ENCODE data around the gene ATXN1. TPM values are rescaled to one million over a fixed set of nuclear protein-coding genes. Genes with fewer than 3 reads are reported as not detected.

ATXN1 gene
- total RNA-seq, 1 donor from 2014 or later = 59.8 TPM

DNA sequence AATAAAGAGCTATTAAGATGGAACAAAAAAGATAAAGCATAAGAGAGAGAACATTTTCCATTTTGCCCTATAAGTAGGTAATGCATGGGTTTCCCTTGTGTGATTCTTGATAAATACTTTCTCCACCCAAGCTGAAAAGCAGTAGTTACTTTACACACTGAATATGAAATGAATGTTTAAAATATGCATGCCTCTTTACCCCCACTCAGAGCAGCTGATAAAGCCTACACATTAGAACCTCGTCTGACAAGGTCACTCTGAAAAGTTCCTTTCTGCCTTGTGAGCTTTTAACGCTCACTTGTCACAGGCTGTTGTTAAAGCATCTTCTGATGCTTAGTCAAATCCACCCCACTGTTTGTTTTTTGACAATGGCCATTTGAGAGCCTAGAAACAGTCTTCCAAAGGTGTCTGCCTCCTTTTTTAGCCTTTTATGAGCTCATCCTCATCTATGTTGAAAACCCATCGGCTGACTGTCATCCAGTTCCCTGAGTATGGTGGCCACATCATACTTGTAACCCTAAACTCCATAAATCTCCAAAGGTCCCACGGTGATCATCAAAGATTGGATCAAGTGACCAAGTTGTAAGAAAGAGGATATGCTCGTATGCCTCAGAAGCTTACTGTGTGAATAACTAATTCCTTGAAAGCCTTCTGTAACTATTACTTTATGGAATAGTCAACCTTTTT lies 102.8 kb downstream of the ATXN1 start:
- ATAC-seq (ENCODE audit: low read depth) (no peak), DNase-seq (no peak)
- Mint-ChIP-seq H3K27ac (peak overlapping the region; percentile 8), H3K9me3 (peaks cover 6% of the 10 kb centered on the region), H3K4me3 (peak overlapping the region; percentile 45), H3K27me3 (no peaks in the 10 kb centered on the region), H3K36me3 (ENCODE audit: low read depth) (peaks cover 7% of the 10 kb centered on the region), H3K4me1 (peaks cover 36% of the 10 kb centered on the region)
- intact Hi-C loops (cut with micrococcal nuclease) = loop anchor here (1.0 to 5.0 kb wide), 6 partner anchors 18 to 146 kb away; partner anchors contain the start of gene ATXN1
- TF ChIP-seq, protein P1, sequence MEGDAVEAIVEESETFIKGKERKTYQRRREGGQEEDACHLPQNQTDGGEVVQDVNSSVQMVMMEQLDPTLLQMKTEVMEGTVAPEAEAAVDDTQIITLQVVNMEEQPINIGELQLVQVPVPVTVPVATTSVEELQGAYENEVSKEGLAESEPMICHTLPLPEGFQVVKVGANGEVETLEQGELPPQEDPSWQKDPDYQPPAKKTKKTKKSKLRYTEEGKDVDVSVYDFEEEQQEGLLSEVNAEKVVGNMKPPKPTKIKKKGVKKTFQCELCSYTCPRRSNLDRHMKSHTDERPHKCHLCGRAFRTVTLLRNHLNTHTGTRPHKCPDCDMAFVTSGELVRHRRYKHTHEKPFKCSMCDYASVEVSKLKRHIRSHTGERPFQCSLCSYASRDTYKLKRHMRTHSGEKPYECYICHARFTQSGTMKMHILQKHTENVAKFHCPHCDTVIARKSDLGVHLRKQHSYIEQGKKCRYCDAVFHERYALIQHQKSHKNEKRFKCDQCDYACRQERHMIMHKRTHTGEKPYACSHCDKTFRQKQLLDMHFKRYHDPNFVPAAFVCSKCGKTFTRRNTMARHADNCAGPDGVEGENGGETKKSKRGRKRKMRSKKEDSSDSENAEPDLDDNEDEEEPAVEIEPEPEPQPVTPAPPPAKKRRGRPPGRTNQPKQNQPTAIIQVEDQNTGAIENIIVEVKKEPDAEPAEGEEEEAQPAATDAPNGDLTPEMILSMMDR (IDR thresholded peaks at IDR 0.05) = no peak
- POLR2A ChIA-PET = interaction anchor here (0.6 to 1.6 kb wide), 8 partner anchors 10 to 154 kb away, joined by 3 to 14 read pairs (median 4); partner anchors contain the start of gene ATXN1
- CTCF ChIA-PET = interaction anchor here (1.0 kb wide), 1 partner anchor 143 kb away, joined by 3 read pairs; no protein-coding TSS in a partner anchor

DNA sequence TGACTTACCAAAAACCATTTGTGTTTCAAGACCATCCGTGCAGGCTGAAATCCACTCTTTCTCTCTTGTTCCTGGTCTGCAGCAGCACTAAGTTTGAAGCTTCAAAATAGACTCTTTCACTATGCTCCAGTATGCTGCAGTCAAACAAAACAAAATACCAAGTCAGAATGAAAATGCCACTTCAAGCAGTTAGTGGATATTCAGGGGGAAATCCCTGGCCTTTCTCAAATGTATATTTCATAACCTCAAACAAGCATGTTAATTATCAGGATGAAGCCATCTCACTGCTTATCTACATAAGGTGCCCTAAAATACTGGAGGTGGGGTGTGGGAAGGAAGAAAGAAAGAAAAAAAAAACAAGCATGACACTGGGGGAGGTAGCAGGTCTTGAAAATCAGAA lies 103.5 kb downstream of the ATXN1 start:
- DNase-seq = no peak
- TF ChIP-seq, protein P1 (IDR thresholded peaks at IDR 0.05) = no peak
- peaks cover 6% of the 10 kb centered on the region for H3K9me3 Mint-ChIP-seq
- peak overlapping the region; percentile 45 for H3K4me3 Mint-ChIP-seq
- POLR2A ChIA-PET = interaction anchor here (0.8 to 1.6 kb wide), 5 partner anchors 26 to 153 kb away, joined by 3 to 14 read pairs (median 3); partner anchors contain the start of gene ATXN1
- peaks cover 36% of the 10 kb centered on the region for H3K4me1 Mint-ChIP-seq
- H3K27ac Mint-ChIP-seq = no peak overlapping the region
- peak; percentile 57 for ATAC-seq (ENCODE audit: low read depth)
- CTCF ChIA-PET = interaction anchor here (1.0 kb wide), 1 partner anchor 142 kb away, joined by 3 read pairs; no protein-coding TSS in a partner anchor
- H3K27me3 Mint-ChIP-seq = no peaks in the 10 kb centered on the region
- peaks cover 7% of the 10 kb centered on the region for H3K36me3 Mint-ChIP-seq (ENCODE audit: low read depth)
- intact Hi-C loops (cut with micrococcal nuclease) = loop anchor here (1.0 to 5.0 kb wide), 6 partner anchors 17 to 145 kb away; partner anchors contain the start of gene ATXN1

DNA sequence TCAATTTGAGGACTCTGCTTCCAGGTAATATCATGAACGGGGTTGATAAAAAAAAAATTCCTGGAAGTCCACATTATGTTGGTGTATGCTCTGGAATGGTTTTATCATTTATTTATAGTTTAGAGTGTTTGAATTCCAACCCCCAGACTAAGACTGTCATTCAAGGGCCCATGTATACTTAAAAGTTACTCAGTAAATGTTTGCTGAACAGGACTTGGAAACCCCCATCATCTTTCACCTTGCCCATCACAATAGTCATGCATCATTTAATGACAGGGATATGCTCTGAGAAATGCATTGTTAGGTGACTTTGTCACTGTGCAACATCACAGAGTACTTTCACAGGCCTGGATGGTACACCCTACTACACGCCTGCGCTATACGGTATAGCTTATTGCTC lies 104.8 kb downstream of the ATXN1 start:
- no peak overlapping the region for H3K4me3 Mint-ChIP-seq
- intact Hi-C loops (cut with micrococcal nuclease) = loop anchor here (5.0 kb wide), 2 partner anchors 64 to 144 kb away; no protein-coding TSS in a partner anchor
- peaks cover 45% of the 10 kb centered on the region for H3K4me1 Mint-ChIP-seq
- H3K36me3 Mint-ChIP-seq (ENCODE audit: low read depth) = peaks cover 7% of the 10 kb centered on the region
- no peak for ATAC-seq (ENCODE audit: low read depth)
- DNase-seq = no peak
- peaks cover 2% of the 10 kb centered on the region for H3K9me3 Mint-ChIP-seq
- CTCF ChIA-PET = no interaction called here
- TF ChIP-seq, protein P1 (IDR thresholded peaks at IDR 0.05) = no peak
- POLR2A ChIA-PET = interaction anchor here (0.6 kb wide), 1 partner anchor 185 kb away, joined by 3 read pairs; no protein-coding TSS in a partner anchor
- no peak overlapping the region for H3K27ac Mint-ChIP-seq
- no peaks in the 10 kb centered on the region for H3K27me3 Mint-ChIP-seq

DNA sequence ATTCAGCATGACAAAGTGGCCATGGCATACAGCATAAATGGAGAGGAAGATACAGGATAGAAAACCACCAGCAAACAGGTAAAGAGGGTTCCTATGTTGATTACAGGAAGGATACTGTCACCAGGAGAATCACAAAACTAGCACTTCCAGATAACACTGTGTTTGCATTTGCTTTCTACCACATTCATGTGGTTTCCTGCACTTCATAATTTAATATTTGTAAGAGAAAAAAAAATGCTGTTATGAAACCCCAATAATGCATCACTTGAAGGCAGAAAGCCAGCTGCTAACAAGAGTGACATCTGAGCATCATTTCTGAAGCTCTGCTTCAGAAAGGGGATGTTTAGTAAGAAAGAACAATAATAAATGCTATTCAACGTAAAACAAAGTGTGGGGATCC lies 106.6 kb downstream of the ATXN1 start:
- peaks cover 39% of the 10 kb centered on the region for H3K4me1 Mint-ChIP-seq
- POLR2A ChIA-PET = interaction anchor here (0.8 kb wide), 1 partner anchor 117 kb away, joined by 3 read pairs; no protein-coding TSS in a partner anchor
- no peak for ATAC-seq (ENCODE audit: low read depth)

More for the DNA sequence above, 106.6 kb downstream of the ATXN1 start:
- Mint-ChIP-seq H3K36me3 (ENCODE audit: low read depth) (peaks cover 10% of the 10 kb centered on the region), H3K27ac (no peak overlapping the region), H3K4me3 (no peak overlapping the region), H3K9me3 (no peaks in the 10 kb centered on the region), H3K27me3 (no peaks in the 10 kb centered on the region)
- CTCF ChIA-PET = no interaction called here
- intact Hi-C loops (cut with micrococcal nuclease) = loop anchor here (5.0 kb wide), 2 partner anchors 62 to 142 kb away; no protein-coding TSS in a partner anchor
- DNase-seq = no peak
- TF ChIP-seq, protein P1 (IDR thresholded peaks at IDR 0.05) = no peak

Measured in activated B cell treated with CpG ODN at 0.5 μM for 24 hours (primary cell).